HUDEP-2 (cell line): ENCODE measurements around the gene PPP1R14D.

ENCODE experiments used
- DNase-seq, 76 experiments: peaks; one replicate each; lab custom pipeline; 2025; ENCODE audit not compliant: unreplicated experiment in 76 of 76; lab: John Stamatoyannopoulos, UW

Gene PPP1R14D

DNA sequence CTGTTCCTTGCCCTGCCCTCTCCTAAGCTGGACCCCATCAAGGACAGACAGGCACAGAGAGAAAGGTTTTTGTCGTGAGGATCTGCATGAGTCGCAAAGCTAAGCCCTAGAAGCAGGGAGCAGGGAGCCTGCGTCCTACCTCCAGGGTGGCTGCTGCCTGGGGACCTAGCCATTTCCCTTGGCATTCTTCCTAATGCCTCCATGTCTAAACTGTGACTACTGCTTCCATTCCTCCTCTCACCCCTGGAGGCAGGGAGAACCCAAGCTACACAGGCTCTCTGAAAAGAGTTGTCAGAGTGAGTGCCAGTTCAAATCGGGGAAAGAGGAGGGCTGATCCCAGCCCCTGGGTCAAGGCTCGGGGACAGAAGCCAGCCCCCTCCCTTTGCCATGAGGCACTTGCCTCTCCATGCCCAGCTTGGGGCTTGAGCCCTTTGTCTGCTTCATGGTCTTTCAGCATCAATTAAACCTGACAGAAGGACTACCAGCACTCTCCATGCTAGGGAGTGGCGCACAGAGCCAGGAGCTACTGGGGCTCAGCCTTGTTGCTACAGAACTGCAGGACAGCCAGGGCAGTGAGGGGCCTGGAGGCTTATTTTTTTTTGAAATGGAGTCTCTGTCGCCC lies 62.2 kb downstream of the PPP1R14D start:
- DNase-seq: no peak
